Spleen (tissue), 11 donors: Measurements from ENCODE around the gene RFX5. TPM values are rescaled to one million over a fixed set of nuclear protein-coding genes. Genes with fewer than 3 reads are reported as not detected.

Source experiments
- DNase-seq: peaks from one replicate; pipeline ENCODE4 v3.0.0-alpha.2; 2020
- H3K27ac ChIP-seq, 8 donors: fragments of 200-600 bp; sonication (generic) in 7 of 8; 1 replicate in 4 of 8; 2 replicates in 4 of 8; pipeline versions ENCODE4 v1.5.0 to v1.8.0; 2016 to 2021; ENCODE audit warnings: inconsistent platforms in 4 of 8, mild to moderate bottlenecking in 4 of 8, moderate library complexity in 1 of 8
- H3K27me3 ChIP-seq, 7 donors: fragments of 200-600 bp; sonication (generic) in 6 of 7; replicated peaks in 1 of 7; 1 replicate in 4 of 7; 2 replicates in 3 of 7; pipeline versions ENCODE4 v1.5.0 to v1.8.0; 2016 to 2021; ENCODE audit warnings: inconsistent platforms in 3 of 7, mild to moderate bottlenecking in 1 of 7
- H3K36me3 ChIP-seq, 6 donors: fragments of 200-600 bp; sonication (generic) in 5 of 6; 1 replicate in 4 of 6; 2 replicates in 2 of 6; pipeline versions ENCODE4 v1.5.0 to v1.8.0; 2016 to 2021; ENCODE audit warnings: inconsistent platforms in 2 of 6
- H3K4me1 ChIP-seq, 6 donors: fragments of 200-600 bp; sonication (generic) in 5 of 6; 1 replicate in 3 of 6; 2 replicates in 3 of 6; pipeline versions ENCODE4 v1.5.0 to v1.8.0; 2016 to 2021; ENCODE audit warnings: inconsistent platforms in 3 of 6
- H3K4me3 ChIP-seq, 8 donors: fragments of 200-600 bp; sonication (generic) in 7 of 8; 1 replicate in 4 of 8; 2 replicates in 4 of 8; pipeline versions ENCODE4 v1.5.0 to v1.8.0; 2016 to 2021; ENCODE audit warnings: inconsistent platforms in 4 of 8, mild to moderate bottlenecking in 4 of 8, moderate library complexity in 2 of 8
- H3K9me3 ChIP-seq, 8 donors: fragments of 200-600 bp; sonication (generic) in 7 of 8; 1 replicate in 4 of 8; 2 replicates in 4 of 8; pipeline versions ENCODE4 v1.5.0 to v1.8.0; 2016 to 2021; ENCODE audit warnings: inconsistent platforms in 4 of 8
- POLR2A ChIP-seq, 3 donors: fragments of 450-650 bp; IDR thresholded peaks; one replicate each; pipeline ENCODE4 v1.5.1; 2017; ENCODE audit warnings: antibody characterized with exemption in 3 of 3, mild to moderate bottlenecking in 1 of 3
- POLR2AphosphoS5 ChIP-seq, 3 donors: sonication (generic); formaldehyde crosslinking; IDR thresholded peaks; one replicate each; pipeline ENCODE4 v1.5.1; 2017; ENCODE audit warnings: antibody characterized with exemption in 3 of 3
- WGBS, 5 donors: extraction: QIAGEN DNeasy Blood & Tissue Kit in 3 of 5; methylation state at CpG; one replicate each; pipeline versions ENCODE4 v1.1.5 to v1.1.7; 2013 to 2018; 5-methylcytosine and 5-hydroxymethylcytosine counted together
- intact Hi-C: fragments of 100-400 bp; cut with DNase I; formaldehyde crosslinking; loops from one replicate; pipeline ENCODE4 v1.15.0; 2023; ENCODE audit warnings: low total_unique reads
- polyA plus RNA-seq, 3 donors: library from polyadenylated mRNA; stranded (reverse); fragments of 200-250 nt; gene quantifications; one replicate each; pipeline ENCODE4 v1.2.1, GENCODE V29; 2013
- small RNA-seq, 4 donors: library from RNA; depleted of rRNA; stranded (forward); fragments of <200 nt; gene quantifications; one replicate each; pipeline ENCODE3, GENCODE V24; 2016
- total RNA-seq, 7 donors: library from RNA; depleted of rRNA in 3 of 7; stranded (reverse); fragments of >200 nt in 3 of 7; fragmentation: NEBNext Ultra II Directional in 4 of 7; extraction: Animal tissue kit (Norgen Biotek cat#: 25700) in 4 of 7; gene quantifications; one replicate each; pipeline versions ENCODE4 v1.1.0 to v1.2.1, GENCODE V29; 2016 to 2021
- TF ChIP-seq, protein P1 (sequence below), 11 experiments: fragments of 200-600 bp in 7 of 11; fragments of 450-650 bp in 4 of 11; sonication (generic) in 4 of 11; IDR thresholded peaks in 8 of 11; conservative IDR thresholded peaks in 3 of 11; 1 replicate in 7 of 11; 2 replicates in 4 of 11; pipeline versions ENCODE4 v1.4.0 to v1.8.0; 2016 to 2021; ENCODE audit warnings: antibody characterized with exemption in 11 of 11, inconsistent platforms in 4 of 11, mild to moderate bottlenecking in 1 of 11
- donor health status: healthy with polysubstance abuse.
- donor health status: DM: no; HTN: no; CAD: no; lungs with moderate emphysema.
- donor health status: DM: no; HTN: no; CAD: no.
- donor health status: Bipolar disorder and iron deficiency.
- donor health status: healthy.
- donor health status: DM: no; HTN: no; CAD: no.
- donor health status: DM: yes; HTN: yes; CAD: no.

RFX5 gene
- total and polyA plus RNA-seq, 10 donors: 30.8 to 96.1 (median 86.8) TPM

DNA sequence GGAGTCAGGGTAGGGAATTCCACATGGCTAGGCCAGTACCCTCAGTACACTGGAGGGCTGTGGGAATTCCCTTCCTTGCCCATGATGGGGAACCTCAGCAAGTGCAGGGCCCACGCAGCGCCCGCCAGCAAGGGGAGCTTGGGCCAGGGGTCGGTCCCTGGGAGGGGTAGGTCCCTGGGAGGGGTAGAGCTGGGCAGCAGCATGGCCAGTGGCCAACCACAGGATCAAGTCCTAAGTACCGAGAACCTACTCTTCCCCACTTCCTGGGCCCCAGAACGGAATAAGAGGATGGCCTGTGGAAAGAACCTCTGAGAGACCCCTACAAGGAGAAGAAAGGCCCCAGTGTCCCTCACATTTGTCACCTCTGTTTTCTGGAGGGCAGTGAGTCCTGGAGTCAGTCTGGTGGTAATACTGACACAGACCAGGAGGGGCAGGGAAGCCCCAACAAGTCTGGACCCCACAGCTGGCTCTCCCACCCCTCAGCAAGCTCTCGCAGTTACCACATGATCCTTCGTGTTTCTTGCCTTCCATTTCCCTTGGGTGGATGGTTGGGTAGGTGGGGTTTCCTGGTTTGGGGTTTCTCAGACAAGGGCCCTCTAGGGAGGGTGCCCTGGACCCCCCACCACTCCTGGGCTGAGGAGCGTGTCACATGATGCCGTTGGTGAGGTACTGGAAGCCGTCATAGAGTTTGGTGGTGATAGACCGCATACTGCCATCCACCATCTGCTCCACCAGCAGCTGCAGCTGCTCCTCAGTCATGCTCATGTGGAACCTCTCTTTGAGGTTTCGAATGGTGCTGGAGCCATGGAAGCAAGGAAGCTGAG lies 54.6 kb downstream of the RFX5 start:
- WGBS, 5 donors: 72 to 80% (median 76%) methylated on average over 13 of the region's 13 CpGs
- Histone ChIP-seq H3K36me3 (peaks cover 5 to 100% (median 100%) of the 10 kb centered on the region in 6 donors), H3K9me3 (no peaks in the 10 kb centered on the region), H3K27ac (peak overlapping the region in 3 of 8 donors; percentile 7 to 42 (median 42)), H3K4me1 (peaks cover 0 to 44% (median 12%) of the 10 kb centered on the region in 6 donors), H3K4me3 (no peak overlapping the region), H3K27me3 (no peaks in the 10 kb centered on the region)
- DNase-seq: no peak
- intact Hi-C loops: no loop called here
- TF ChIP-seq POLR2AphosphoS5 (IDR thresholded peaks at IDR 0.05): peak; percentile 52 to 81 (median 57)
- no peak for TF ChIP-seq POLR2A (IDR thresholded peaks at IDR 0.05)

DNA sequence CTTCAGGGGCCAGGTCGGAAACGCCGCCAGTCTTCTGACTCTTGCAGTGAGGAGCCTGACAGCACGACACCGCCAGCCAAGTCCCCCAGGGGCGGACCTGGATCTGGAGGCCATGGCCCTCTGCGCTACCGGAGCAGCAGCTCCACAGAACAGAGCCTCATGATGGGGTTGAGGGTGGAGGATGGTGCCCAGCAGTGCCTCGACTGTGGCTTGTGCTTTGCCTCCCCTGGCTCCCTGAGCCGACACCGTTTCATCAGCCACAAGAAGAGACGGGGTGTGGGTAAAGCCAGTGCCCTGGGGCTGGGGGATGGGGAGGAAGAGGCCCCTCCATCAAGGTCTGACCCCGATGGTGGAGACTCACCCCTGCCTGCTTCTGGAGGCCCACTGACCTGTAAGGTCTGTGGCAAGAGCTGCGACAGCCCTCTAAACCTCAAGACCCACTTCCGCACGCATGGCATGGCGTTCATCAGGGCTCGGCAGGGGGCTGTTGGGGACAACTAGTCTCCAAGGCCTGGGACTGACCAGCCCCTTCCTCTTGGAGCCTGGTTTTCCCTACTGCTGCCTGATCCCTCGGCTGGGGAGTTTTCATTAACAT lies 56.2 kb downstream of the RFX5 start:
- H3K27ac ChIP-seq: peak overlapping the region in 3 of 8 donors; percentile 16 to 42 (median 18)
- no peaks in the 10 kb centered on the region for H3K27me3 ChIP-seq
- intact Hi-C loops: no loop called here
- H3K36me3 ChIP-seq: peaks cover 2 to 100% (median 100%) of the 10 kb centered on the region in 6 donors
- H3K4me1 ChIP-seq: peaks cover 0 to 48% (median 12%) of the 10 kb centered on the region in 6 donors
- H3K4me3 ChIP-seq: no peak overlapping the region
- TF ChIP-seq POLR2A (IDR thresholded peaks at IDR 0.05) (no peak), POLR2AphosphoS5 (IDR thresholded peaks at IDR 0.05) (peak; percentile 43 to 76 (median 47))
- TF ChIP-seq, protein P1, sequence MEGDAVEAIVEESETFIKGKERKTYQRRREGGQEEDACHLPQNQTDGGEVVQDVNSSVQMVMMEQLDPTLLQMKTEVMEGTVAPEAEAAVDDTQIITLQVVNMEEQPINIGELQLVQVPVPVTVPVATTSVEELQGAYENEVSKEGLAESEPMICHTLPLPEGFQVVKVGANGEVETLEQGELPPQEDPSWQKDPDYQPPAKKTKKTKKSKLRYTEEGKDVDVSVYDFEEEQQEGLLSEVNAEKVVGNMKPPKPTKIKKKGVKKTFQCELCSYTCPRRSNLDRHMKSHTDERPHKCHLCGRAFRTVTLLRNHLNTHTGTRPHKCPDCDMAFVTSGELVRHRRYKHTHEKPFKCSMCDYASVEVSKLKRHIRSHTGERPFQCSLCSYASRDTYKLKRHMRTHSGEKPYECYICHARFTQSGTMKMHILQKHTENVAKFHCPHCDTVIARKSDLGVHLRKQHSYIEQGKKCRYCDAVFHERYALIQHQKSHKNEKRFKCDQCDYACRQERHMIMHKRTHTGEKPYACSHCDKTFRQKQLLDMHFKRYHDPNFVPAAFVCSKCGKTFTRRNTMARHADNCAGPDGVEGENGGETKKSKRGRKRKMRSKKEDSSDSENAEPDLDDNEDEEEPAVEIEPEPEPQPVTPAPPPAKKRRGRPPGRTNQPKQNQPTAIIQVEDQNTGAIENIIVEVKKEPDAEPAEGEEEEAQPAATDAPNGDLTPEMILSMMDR (IDR thresholded peaks at IDR 0.05 in 8 of 11, conservative IDR thresholded peaks at IDR 0.05 in 3 of 11): no peak
- DNase-seq: peak; percentile 78
- WGBS, 5 donors: 51 to 83% (median 69%) methylated on average over 10 to 19 of the region's 19 CpGs
- no peaks in the 10 kb centered on the region for H3K9me3 ChIP-seq

Small RNAs within 50 kb of the gene (small RNA-seq; reads per million reads assigned to genes)
- 0 to 0.41 (median 0) reads per million in 4 donors for gene RN7SL444P

Other genes starting within 250 kb of the RFX5 start
- 1 to 10 TPM; 2.0 to 9.4 (median 4.1) TPM for gene SEMA6C, start 200.6 kb downstream of the RFX5 start, total RNA-seq
- 1 to 10 TPM; 3.2 to 5.8 (median 4.4) TPM for gene SEMA6C, start 200.6 kb downstream of the RFX5 start, polyA plus RNA-seq
- 10 to 100 TPM; 26.3 to 48.0 (median 35.3) TPM for gene TNFAIP8L2, start 190.6 kb downstream of the RFX5 start, total RNA-seq
- gene TNFAIP8L2, start 190.6 kb downstream of the RFX5 start, polyA plus RNA-seq: 10 to 100 TPM; 58.8 to 63.4 (median 61.9) TPM
- 10 to 100 TPM in 1 of 7 donors, 1 to 10 TPM in 6; 3.7 to 10.0 (median 4.6) TPM for gene LYSMD1, start 181.3 kb downstream of the RFX5 start, total RNA-seq
- 1 to 10 TPM; 2.5 to 4.8 (median 2.8) TPM for gene LYSMD1, start 181.3 kb downstream of the RFX5 start, polyA plus RNA-seq
- 10 to 100 TPM; 36.2 to 63.5 (median 41.5) TPM for gene SCNM1, start 181.1 kb downstream of the RFX5 start, total RNA-seq
- gene SCNM1, start 181.1 kb downstream of the RFX5 start, polyA plus RNA-seq: 10 to 100 TPM; 64.9 to 96.2 (median 74.6) TPM
- gene TMOD4, start 171.3 kb downstream of the RFX5 start, total RNA-seq: 1 to 10 TPM in 1 of 7 donors, under 1 TPM in 3, not detected in 3; 0.60 to 2.0 (median 0.86) TPM
- gene TMOD4, start 171.3 kb downstream of the RFX5 start, polyA plus RNA-seq: under 1 TPM; 0.44 to 0.99 (median 0.76) TPM
- 10 to 100 TPM; 23.1 to 37.7 (median 31.5) TPM for gene VPS72, start 157.1 kb downstream of the RFX5 start, total RNA-seq
- 10 to 100 TPM; 24.9 to 43.1 (median 31.0) TPM for gene VPS72, start 157.1 kb downstream of the RFX5 start, polyA plus RNA-seq
- 10 to 100 TPM; 48.0 to 83.6 (median 60.6) TPM for gene PIP5K1A, start 148.7 kb downstream of the RFX5 start, total RNA-seq
- 10 to 100 TPM; 12.8 to 23.7 (median 16.5) TPM for gene PIP5K1A, start 148.7 kb downstream of the RFX5 start, polyA plus RNA-seq
- gene PSMD4, start 92.5 kb downstream of the RFX5 start, total RNA-seq: 100 to 1,000 TPM in 5 of 7 donors, 10 to 100 TPM in 2; 90.8 to 157 (median 121) TPM
- 100 to 1,000 TPM; 149 to 180 (median 156) TPM for gene PSMD4, start 92.5 kb downstream of the RFX5 start, polyA plus RNA-seq
- 10 to 100 TPM; 27.3 to 46.6 (median 33.4) TPM for gene ZNF687, start 65.0 kb downstream of the RFX5 start, total RNA-seq
- gene ZNF687, start 65.0 kb downstream of the RFX5 start, polyA plus RNA-seq: 10 to 100 TPM in 1 of 3 donors, 1 to 10 TPM in 2; 9.1 to 17.7 (median 9.8) TPM
- gene PI4KB, start 19.8 kb downstream of the RFX5 start, total RNA-seq: 10 to 100 TPM; 63.7 to 85.4 (median 69.5) TPM
- 10 to 100 TPM; 25.6 to 41.4 (median 30.8) TPM for gene PI4KB, start 19.8 kb downstream of the RFX5 start, polyA plus RNA-seq
- 100 to 1,000 TPM in 2 of 7 donors, 10 to 100 TPM in 5; 56.1 to 114 (median 90.3) TPM for gene SELENBP1, start 25.5 kb upstream of the RFX5 start, total RNA-seq
- 10 to 100 TPM; 17.3 to 77.8 (median 47.5) TPM for gene SELENBP1, start 25.5 kb upstream of the RFX5 start, polyA plus RNA-seq
- 100 to 1,000 TPM; 184 to 219 (median 201) TPM for gene PSMB4, start 52.3 kb upstream of the RFX5 start, total RNA-seq
- gene PSMB4, start 52.3 kb upstream of the RFX5 start, polyA plus RNA-seq: 100 to 1,000 TPM; 320 to 371 (median 354) TPM
- 100 to 1,000 TPM in 3 of 7 donors, 10 to 100 TPM in 4; 58.4 to 133 (median 94.5) TPM for gene POGZ, start 112.2 kb upstream of the RFX5 start, total RNA-seq
- 10 to 100 TPM; 12.9 to 23.8 (median 20.8) TPM for gene POGZ, start 112.2 kb upstream of the RFX5 start, polyA plus RNA-seq
- under 1 TPM in 5 of 7 donors, not detected in 2; 0.23 to 0.87 (median 0.63) TPM for gene CGN, start 164.1 kb upstream of the RFX5 start, total RNA-seq
- under 1 TPM; 0.09 to 0.26 (median 0.09) TPM for gene CGN, start 164.1 kb upstream of the RFX5 start, polyA plus RNA-seq
- gene TUFT1, start 193.1 kb upstream of the RFX5 start, total RNA-seq: 1 to 10 TPM; 1.2 to 1.9 (median 1.5) TPM
- gene TUFT1, start 193.1 kb upstream of the RFX5 start, polyA plus RNA-seq: under 1 TPM; 0.67 to 0.90 (median 0.76) TPM